ENCODE data around the gene SLC35D3.
A peak's percentile ranks its signal among the peaks of the same experiment; 100 is the strongest.
"Not testable (repeated sequence)": the region's sequence is repeated elsewhere in the genome, so short reads cannot be mapped to it uniquely, and the experiment has no call there.

Gene SLC35D3

GRCh38 chr6:136921381-136921935, 643 bp upstream of the SLC35D3 start:
- FAIRE-seq (no peak), DNase-seq (ENCODE audit: insufficient read length, low spot score) (peak; percentile 29)

GRCh38 chr6:136922685-136923006, 545 bp downstream of the SLC35D3 start:
- FAIRE-seq (no peak), DNase-seq (ENCODE audit: insufficient read length, low spot score) (no peak)

DNA sequence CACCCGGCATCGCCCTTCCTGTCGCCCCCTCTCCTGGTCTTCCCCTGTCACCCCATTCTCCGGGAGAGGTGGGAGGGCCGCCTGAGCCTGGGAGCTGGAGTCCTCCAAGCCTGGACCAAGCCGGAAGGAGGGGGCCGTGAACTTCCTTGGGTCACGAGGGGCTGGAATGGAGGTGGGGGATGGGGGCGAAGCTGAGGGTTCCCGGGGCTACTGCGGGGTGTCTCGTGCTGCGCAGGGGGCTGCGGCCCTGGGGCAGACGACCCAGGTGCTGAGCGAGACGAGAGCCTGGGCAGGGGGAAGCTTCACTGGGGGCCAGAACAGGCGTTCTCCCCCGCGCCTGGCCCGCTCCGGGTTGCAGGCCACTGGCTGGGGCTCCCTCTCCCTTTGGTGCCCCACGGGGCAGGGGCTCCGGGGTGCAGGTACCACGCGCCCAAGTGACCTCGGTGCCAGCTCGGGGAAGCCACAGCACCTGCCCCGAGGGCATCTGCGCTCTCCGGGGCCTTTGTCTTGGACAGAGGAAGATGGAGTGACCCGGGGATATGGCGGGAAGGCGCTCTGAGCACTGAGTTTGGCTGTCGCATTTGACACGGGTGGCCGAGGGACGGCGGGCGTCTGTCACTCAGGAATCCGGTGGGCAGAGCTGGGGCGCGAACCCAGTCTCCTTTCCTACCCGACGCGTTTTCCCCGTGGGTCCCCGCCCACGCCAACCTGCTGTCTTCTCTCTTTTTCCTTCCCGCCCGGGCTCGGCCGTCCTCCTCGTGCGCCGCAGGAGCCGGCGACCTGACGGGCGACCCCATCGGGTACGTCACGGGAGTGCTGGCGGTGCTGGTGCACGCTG, 1.2 kb downstream of the SLC35D3 start:
- FAIRE-seq (no peak), DNase-seq (ENCODE audit: insufficient read length, low spot score) (peak; percentile 10)

- no peak for DNase-seq (ENCODE audit: insufficient read length, low spot score)
- FAIRE-seq: no peak
These were observed 2.0 kb downstream of the SLC35D3 start for GRCh38 chr6:136923954-136924673.

DNA sequence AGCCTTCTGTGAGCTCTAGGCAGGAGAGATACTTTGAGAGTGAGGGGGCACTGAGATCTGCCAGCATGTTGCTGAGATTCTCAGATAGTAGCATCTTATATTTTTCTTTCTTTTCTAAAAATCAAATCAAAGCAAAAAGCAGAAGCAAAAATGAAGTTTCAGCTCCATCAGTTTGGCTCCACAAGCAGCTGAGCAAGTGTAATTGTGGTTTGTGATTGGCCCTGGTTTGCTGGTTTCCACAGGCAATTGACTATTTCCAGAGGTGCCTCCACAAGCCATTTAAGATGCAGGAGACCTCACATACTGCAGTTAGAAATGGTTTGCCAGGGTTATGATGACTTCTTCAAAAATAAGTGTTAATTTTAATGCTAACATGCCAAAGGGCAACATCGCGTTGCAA, 4.3 kb downstream of the SLC35D3 start:
- no peak for FAIRE-seq

GRCh38 chr6:136927292-136927691, 5.2 kb downstream of the SLC35D3 start:
- no peak for FAIRE-seq
- DNase-seq (ENCODE audit: insufficient read length, low spot score): peak; percentile 5

More for the DNA sequence above, 4.3 kb downstream of the SLC35D3 start:
- DNase-seq (ENCODE audit: insufficient read length, low spot score): no peak

DNA sequence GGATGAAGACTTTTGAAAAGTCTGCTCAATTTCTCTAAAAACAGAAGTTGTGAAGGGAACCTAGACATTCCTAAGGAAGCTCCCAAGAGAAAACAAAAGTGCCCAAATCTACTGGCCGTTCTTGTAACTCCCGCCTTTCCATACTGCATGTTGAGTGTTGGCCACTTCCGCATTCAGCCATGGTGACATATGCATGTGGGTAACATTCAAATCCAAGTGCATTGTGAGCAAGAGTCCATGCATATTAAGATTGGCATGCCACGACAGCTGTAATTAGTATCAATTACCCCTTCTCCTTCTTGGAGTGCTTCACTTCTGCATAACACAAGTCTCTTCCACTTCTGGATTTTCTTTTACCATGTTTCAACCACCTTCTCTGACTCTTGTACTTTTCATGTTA, 8.4 kb downstream of the SLC35D3 start:
- no peak for FAIRE-seq
- DNase-seq (ENCODE audit: insufficient read length, low spot score): no peak

DNA sequence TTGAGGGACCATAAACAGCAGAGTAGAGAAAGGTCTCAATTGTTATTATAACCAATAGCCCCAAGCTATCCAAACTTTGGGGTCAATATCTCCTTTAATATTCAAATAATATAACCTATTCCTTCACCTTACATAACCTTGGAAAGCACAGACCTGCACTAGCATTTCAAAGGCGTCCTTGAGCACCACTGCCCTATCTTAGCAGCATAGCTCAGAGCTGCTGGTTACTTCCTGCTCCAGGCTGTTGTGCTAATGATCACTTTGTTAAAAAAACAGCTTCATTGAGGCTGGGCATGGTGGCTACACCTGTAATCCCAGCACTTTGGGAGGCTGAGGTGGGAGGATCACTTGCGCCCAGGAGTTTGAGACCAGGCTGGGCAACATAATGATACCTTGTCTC, 10.5 kb downstream of the SLC35D3 start:
- FAIRE-seq (no peak), DNase-seq (ENCODE audit: insufficient read length, low spot score) (no peak)

- DNase-seq (ENCODE audit: insufficient read length, low spot score) (no peak), FAIRE-seq (no peak)
These were observed 23.0 kb downstream of the SLC35D3 start for GRCh38 chr6:136945072-136945471.

GRCh38 chr6:136945711-136946121, 23.6 kb downstream of the SLC35D3 start:
- FAIRE-seq: peak; percentile 58

GRCh38 chr6:136947037-136947436, 24.9 kb downstream of the SLC35D3 start:
- FAIRE-seq (no peak), DNase-seq (ENCODE audit: insufficient read length, low spot score) (no peak)

More at GRCh38 chr6:136945711-136946121, 23.6 kb downstream of the SLC35D3 start:
- DNase-seq (ENCODE audit: insufficient read length, low spot score): no peak

- not testable (repeated sequence) for FAIRE-seq; DNase-seq (ENCODE audit: insufficient read length, low spot score)
These were observed 27.9 kb downstream of the SLC35D3 start for GRCh38 chr6:136949957-136950356.

DNA sequence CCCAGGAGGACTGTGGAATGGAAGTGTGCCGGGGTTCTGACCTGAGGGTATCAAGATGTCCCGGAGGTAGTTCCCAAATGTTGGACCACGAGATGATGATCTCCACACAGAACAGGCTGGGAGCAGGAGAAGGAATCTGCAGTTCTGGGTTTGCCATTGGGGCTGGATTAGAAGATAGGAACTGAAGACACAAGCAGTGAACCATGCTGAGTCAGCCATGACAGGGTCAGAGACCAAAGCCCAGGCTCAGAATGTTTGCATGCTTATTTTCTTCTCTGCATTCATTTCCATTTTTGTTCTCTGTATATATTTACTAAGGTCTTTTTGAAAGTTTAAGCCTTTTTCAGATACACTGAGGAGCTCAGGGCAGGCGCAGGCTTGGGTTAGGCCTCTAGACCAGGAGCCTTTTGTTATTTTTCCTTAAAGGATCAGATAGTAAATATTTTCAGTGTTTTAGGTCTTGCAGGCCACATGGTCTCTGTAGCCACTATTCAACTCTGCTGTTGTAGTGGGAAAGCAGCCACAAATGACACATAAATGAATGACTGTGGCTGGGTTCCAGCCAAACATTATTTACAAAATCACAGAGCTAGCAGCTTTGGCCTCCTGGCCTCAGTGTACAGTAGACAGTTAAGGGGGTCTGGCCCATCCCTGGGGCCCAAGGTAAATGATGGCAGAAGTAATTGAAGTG, 28.5 kb downstream of the SLC35D3 start:
- FAIRE-seq: no peak
- no peak for DNase-seq (ENCODE audit: insufficient read length, low spot score)

GRCh38 chr6:136952714-136953260, 30.7 kb downstream of the SLC35D3 start:
- FAIRE-seq: no peak
- no peak for DNase-seq (ENCODE audit: insufficient read length, low spot score)

DNA sequence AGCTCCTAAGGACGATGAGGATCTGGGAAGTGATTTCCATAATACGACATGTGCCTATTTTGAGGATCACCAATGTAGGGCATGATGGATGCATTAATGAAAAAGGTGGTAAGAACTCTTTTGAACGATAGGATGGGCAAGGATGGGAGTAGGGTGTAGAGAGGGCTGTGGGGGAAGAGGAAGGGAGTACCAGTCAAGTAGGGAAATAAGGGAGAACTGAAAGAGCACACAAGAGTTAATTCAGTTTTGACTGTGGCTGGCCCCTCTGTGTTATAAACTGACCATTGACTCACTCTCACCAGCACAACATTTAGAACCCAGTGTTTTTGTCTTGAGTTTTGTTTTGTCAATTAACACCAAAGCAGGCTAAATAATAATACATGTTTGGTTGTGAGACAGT, 33.0 kb downstream of the SLC35D3 start:
- FAIRE-seq: no peak
- DNase-seq (ENCODE audit: insufficient read length, low spot score): no peak

GRCh38 chr6:136956590-136957544, 34.8 kb downstream of the SLC35D3 start:
- DNase-seq (ENCODE audit: insufficient read length, low spot score): no peak
- peak; percentile 39 for FAIRE-seq

GRCh38 chr6:136958168-136958567, 36.1 kb downstream of the SLC35D3 start:
- DNase-seq (ENCODE audit: insufficient read length, low spot score): no peak
- FAIRE-seq: no peak

DNA sequence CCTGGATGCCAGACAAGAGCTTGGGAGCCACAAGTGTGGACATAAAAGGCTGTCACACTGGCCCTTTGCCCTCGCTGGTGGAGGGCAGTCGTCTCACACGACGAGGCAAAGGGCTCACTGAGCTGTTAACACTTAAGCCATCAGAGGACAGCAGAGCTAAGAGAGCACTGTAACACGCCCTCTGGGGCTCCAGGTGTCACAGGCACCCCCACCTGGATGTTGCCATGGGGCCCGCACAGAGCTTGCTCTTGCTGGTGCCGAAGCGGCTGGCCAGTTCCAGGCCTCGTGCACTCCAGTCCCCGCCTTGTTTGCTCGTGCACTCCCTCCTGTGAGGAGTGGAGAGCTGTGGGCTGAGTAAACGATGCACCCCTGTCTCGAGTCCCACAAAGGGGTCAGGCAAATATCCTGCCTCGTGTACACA, 37.4 kb downstream of the SLC35D3 start:
- FAIRE-seq (no peak), DNase-seq (ENCODE audit: insufficient read length, low spot score) (no peak)

GRCh38 chr6:136959935-136960334, 37.8 kb downstream of the SLC35D3 start:
- FAIRE-seq; DNase-seq (ENCODE audit: insufficient read length, low spot score): not testable (repeated sequence)

- DNase-seq (ENCODE audit: insufficient read length, low spot score) (no peak), FAIRE-seq (no peak)
These were observed 38.7 kb downstream of the SLC35D3 start for GRCh38 chr6:136960781-136961180.

All from GM19239 (cell line).